HG03103 (cell line): Measurements from ENCODE around the gene ACOT8.
A peak's percentile ranks its signal among the peaks of the same experiment; 100 is the strongest.

Source experiments
- ATAC-seq: cut with Tn5 transposase; IDR thresholded peaks from one replicate; pipeline ENCODE4 v1.9.1; 2021; ENCODE audit warnings: low read depth; ENCODE audit not compliant: unreplicated experiment

ACOT8 gene

DNA sequence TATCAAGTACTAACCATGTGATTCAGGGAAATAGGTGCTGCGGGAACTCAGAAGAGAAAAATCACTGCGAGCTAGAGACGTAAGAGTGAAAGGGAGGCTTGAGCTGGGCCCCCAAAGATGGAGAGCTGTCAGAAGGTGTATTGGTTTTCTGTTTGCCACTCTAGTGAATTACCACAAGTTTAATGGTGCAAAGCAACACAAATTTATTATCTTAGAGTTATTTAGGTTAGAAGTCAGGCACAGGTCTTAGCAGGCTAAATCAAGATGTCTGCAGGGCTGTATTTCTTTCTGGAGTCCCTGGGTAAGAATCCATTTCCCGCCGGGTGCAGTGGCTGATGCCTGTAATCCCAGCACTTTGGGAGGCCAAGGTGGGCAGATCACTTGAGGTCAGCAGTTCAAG is 2.7 kb upstream of the ACOT8 start:
- ATAC-seq, result no peak

DNA sequence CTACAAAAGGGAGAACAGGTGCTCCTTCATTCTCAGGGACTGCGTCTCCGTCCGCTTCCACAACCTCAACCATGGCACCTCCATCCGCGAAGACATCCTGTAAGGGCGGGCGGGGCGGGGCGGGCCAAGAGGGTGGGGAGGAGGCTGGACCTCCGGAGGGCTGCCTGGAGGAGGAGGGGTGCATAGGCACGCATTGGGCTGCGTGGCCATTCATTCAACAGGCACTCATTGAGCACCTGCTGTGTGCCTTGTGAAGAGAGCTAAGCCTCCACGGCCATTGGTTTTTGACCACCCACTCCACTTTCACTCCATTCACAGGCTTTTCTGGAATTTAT is 657 bp upstream of the ACOT8 start:
- peak; percentile 26 for ATAC-seq

DNA sequence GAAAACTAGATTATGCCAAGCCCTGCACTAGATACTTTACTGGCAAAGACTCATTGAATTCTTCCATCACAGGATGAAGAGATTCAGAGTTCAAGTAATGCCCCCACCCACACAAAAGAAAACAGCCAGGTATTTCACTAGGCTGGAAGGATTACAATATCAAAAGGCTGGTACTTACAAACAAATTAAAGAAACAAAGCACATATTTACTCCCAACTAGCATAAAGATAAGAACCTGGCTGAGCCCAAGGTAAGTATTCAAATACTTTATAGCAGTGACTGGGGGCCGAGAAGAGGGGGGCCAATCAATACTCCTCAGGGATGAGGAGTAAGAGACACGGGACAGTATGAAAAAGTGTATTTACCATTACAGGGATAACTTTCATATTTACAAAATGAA is 3.7 kb downstream of the ACOT8 start:
- ATAC-seq, result no peak

DNA sequence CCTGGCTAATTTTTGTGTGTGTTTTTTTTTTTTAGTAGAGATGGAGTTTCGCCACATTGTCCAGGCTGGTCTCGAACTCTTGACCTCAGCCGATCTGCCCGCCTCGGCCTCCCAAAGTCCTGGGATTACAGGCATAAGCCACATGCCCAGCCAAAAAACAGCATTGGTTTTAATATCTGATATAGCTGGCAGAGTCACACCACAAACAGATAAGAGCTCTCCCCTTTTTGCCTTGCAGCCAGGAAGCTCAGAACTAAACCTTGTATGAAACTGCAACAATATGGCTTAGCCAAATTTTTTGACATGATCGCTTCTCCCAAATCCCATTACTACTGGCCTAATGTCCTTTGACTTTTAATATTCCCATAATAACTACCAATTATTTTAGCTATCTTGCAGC is 4.9 kb downstream of the ACOT8 start:
- no peak for ATAC-seq

DNA sequence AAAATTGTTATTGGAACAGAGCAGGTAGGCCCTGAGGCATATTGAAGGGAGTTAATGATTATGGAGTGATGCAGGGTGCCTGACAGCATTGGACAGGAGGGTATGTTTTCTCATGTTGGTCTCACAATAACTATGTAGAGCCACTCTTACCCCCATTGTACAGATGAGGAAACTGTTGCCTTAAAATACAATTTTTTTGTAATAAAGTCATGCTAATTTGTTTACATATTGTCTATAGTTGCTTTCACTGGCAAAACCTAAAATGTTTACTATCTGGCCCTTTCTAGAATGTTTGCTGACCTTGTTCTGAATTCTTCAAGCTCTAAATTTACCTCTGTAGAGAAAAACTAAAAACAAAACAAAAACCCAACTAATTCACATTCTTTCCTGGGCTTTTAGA is 5.7 kb downstream of the ACOT8 start:
- no peak for ATAC-seq

DNA sequence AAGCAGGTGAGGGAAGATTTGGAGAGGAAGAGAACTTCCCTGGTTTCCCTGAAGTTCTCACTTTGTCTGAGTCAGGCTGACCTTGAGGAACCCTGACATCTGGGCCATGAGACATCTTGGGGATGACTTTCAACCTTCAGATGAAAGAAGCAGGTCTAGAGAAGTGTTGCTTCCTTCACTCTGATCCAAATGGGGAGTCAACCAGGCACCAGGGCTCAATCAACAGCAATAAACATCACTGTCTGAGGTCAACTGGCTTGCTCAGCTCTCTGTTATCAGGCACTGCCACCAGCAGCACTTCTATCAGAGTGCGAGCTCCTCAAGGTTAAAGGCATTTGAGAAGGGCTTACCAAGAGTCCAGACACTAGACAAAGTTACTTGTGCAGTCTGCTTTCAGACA is 6.3 kb downstream of the ACOT8 start:
- ATAC-seq, result no peak

DNA sequence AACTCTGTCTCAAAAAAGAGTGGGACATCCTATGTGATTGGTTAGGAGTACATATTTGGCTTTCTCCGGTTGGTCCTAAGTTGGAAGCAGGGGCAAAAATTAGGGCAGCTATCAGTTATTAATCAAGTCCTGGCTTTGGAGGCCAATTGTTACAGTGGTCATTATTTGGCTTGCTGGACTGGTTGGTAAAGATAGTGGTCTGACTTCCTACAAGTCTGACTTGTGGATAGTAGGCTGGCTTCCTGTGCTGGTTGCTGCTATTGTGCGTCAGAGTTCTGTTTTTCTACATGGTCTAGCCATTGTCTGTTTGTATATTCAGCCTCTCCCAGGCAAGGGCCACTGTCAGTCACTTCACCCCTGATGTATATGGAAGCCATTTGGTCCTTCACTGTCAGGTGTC is 7.0 kb downstream of the ACOT8 start:
- ATAC-seq, result no peak

DNA sequence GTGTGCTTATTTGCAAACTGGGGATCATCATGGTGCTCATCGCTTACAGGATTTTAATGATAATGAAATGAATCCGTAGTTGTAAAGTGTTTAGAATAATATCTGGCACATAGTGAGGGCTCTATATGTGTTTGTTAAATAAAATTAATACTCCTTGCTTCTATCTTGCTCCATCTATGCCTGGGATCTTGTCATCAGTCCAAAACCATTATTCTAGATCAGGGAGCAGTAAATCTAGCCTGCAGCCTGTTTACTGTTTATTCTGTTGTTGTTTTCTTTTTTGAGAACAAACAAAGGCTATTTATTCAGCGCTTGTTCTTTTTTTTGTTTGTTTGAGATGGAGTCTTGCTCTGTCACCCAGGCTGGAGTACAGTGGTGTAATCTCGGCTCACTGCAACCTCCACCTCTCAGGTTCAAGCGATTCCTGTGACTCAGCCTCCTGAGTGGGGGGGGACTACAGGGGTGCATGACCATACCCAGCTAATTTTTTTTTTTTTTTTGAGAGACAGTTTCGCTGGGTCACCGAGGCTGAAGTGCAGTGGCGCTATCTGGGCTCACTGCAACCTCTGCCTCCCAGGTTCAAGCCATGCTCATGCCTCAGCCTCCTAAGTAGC is 8.1 kb downstream of the ACOT8 start:
- no peak for ATAC-seq

DNA sequence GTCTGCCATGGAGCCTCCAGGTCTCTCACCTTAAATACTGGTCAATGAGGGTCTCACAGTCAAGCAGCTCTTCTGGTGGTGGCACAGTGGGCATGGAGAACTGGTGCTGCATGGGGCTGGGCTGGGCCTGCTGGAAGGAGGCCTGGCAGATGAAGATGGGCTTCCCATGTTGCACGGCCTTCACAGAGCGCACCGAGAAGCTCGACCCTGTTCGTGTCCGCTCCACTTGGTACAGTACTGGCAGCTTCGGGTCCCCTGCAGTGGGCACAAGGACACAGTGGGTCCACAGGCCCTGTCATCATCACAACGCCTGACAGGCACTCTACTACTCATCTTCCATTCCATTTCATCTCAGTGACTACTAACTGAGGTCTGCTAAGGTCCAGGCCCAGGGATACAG is 8.8 kb downstream of the ACOT8 start:
- no peak for ATAC-seq

DNA sequence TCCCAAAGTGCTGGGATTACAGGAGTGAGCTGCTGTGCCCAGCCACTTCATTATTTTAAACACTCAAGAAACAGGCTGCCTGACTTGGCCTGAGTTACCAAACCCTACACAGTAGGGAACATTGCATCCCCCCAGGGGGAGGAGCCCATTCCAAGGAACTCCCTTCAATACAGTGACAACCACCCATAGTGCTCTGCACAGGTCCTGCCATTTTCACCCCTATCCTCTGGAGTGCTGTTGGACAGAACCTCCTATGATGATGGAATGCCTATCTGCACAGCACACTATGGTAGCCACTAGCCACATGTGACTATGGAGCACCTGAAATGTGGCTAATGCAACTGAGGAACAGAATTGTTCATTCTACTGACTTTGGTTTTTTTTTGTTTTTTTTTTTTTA is 11.7 kb downstream of the ACOT8 start:
- no peak for ATAC-seq

DNA sequence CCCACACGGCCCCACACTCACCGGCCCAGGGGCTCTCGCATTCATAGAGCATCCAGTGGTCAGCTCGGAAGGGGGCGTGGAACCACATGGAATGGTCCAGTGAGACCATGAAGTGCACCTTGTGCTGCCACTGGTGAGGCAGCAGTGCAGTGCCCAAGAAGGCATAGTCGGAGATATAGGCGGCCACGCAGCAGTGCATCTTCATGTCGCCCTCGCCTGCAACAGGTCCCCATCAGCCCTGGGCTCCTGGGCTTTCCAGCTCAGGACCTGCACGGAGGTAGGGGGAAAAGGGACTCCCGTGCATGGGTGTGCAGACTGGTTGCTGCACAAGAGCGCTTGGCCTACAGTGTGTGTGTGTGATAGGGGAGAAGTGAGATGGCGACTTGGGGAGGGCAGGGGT is 13.7 kb downstream of the ACOT8 start:
- ATAC-seq, result no peak

DNA sequence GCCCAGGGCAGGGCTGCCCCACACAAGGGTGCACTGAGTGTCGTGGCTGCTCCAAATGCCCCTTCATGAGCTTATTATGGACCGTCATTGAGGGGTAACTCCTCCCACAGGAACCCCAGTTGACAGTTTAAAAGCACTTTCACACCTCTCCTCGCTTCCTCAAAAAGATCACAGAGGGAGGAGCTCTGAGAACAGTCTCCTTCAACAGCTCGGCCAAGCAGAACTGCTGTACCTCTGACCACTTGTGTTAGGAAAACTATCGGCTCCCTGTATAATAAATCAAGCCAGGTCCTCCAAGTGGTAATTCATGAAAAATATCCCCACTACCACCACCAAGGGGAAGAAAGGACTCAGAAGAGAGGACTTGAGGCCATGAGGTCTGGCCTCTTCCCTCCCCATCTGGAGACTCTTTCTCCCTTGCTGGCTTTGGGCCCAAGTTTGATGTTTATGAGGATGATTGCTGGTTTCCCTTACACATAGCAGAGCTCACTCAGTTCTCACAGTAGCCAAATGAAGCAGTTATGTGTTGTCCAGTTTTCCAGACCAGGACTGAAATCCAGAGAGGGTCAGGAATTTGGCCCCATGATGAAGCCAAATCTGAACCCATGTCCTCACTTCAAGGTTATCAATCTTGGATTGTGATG is 14.9 kb downstream of the ACOT8 start:
- ATAC-seq, result peak; percentile 92

DNA sequence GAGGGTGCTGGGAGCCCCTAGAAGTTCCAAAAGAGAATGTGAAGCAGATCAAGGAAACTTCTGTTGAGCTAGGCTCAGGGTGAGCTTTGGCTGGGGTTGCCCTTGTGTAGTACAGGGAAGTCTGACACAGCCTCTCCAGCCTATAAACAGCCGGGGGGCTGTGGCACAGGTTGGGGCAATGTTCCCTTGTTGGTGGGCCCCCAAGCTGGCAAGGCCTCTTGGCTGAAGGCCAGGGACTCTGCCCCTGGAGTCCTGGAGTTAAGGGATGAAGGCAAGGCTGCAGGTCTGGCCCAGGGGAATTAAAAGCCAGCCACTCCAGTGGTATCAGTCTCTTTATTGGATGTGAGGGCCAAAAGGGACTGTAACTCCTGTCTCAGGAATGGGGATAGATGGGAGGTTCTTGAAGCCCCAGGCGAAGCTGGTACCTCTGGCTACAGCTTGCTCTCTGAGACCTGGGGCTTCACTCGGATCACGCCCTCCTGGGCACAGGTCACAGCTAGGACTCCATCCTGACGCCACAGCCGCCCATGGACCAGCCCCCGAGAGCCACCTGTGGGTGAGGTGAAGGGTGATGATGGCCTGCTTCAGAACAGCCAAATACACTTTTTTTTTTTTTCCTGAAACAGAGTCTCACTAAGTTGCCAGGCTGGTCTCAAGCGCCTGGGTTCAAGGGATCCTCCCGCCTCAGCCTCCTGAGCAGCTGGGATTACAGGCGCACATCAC is 15.6 kb downstream of the ACOT8 start:
- ATAC-seq, result no peak

DNA sequence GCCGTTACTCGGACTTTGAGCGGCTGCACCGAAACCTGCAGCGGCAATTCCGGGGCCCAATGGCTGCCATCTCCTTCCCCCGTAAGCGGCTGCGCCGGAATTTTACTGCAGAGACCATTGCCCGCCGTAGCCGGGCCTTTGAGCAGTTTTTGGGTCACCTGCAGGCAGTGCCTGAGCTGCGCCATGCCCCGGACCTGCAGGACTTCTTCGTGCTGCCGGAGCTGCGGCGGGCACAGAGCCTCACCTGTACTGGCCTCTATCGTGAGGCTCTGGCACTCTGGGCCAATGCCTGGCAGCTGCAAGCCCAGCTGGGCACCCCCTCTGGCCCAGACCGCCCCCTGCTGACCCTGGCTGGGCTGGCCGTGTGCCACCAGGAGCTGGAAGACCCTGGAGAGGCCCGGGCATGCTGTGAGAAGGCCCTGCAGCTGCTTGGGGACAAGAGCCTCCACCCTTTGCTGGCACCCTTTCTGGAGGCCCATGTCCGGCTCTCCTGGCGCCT is 16.4 kb downstream of the ACOT8 start:
- ATAC-seq, result no peak

DNA sequence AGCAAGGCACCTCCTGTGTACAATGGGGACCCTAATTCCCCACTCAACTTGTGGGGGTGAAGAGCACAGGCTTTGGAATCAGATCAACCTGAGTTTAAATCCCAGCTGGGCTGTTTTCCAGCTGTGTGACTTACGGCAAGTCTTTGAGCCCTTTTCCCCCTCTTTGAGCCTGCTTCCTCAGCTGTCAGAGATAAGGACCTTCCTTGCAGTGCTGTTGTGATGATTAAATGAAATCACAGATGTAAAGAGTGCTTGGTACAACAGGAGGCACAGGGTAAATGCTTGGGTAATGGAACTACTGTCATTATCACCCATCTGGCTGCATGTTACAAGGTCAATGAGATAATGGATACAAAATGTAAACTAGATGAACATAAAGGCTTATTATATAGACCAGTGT is 20.4 kb downstream of the ACOT8 start:
- no peak for ATAC-seq

DNA sequence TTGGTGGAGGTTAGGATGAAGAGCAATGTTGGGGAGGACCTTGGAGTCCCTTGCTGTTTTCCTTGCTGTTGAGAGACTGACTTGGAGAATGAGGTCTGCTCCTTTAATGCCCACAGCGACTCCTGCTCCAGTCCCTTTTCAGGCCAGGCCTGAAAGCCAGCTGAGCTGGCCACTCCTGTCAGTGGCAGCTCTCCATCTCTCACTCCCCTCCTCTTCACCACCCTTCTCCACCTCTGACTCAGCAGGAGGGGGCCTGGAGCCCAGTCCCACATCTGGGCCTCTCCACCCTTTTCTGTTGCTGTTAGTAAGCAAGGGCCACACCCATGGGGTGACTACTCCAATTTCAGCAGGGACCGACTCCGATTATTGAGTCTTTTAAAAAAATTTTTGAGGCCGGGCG is 21.4 kb downstream of the ACOT8 start:
- ATAC-seq, result no peak

DNA sequence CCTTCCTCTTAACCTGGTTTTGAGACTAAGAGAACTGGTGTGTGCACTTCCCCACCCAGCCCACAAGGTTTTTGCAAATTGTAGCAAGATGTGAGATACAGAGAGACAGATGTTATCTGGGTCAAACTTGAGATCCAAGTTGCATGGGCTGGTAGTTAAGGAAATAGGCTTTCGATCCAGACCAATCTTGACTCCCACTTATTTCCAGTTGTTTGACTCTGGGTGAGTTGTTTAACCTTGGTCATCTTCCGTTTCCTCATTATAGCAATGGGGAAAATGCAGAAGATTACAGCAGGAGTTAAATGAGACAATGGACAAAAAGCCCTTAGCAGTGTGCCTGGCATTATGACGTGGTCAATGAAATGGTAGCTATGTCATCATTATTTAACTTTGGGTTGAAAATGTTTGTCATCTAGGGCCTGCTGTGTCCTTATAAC is 21.8 kb downstream of the ACOT8 start:
- no peak for ATAC-seq

DNA sequence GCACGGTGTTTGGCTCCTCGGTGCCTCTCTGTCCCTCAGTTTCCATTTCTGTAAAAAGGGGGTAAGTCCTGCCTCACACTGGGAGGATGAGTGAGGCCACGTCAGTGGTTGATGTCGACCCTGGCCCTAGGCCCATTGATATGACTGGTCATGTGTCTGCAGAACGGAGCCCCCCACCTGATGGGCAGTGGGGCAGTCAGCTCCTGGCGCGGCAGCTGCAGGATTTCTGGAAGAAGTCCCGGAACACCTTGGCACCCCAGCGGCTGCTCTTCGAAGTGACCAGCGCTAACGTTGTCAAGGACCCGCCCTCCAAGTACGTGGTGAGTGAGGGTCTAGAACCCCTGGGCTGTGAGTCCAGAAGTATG is 22.4 kb downstream of the ACOT8 start:
- ATAC-seq, result no peak

DNA sequence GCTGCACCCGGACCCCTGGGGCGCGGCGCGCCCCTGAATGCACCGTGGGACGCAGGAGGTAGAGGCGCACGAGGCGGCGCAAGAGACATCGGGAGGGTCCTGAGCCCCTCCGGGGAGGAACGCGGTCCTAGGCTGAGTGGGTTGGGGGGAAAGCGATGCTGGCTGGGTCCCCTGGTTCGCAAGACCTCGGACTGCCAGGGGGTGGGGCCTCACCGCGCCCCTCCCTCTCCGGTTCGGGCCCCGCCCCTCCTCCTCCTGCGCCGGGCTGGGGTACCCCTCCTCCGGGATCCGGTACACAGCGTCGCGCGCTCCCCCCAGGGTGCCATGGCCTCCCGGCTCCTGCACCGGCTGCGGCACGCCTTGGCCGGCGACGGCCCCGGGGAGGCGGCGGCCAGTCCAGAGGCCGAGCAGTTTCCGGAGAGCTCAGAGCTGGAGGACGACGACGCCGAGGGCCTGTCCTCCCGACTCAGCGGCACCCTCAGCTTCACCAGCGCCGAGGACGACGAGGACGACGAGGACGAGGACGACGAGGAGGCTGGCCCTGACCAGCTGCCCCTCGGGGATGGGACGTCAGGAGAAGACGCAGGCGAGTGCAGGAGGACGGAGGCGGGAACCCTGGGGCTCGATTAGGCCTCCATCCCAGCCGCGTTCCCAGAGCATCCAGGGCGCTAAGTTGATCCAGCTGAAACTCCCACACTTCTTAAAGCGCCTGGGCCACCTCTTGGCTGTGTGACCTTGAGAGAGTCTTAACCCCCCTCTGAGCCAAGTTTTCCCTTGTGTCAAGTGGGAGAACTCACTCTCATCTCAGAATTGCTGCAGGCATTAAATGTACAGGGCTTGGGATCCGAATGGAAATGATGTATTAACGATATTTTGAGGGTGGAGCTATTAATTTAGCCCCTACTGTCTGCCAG is 23.1 kb downstream of the ACOT8 start:
- no peak for ATAC-seq

DNA sequence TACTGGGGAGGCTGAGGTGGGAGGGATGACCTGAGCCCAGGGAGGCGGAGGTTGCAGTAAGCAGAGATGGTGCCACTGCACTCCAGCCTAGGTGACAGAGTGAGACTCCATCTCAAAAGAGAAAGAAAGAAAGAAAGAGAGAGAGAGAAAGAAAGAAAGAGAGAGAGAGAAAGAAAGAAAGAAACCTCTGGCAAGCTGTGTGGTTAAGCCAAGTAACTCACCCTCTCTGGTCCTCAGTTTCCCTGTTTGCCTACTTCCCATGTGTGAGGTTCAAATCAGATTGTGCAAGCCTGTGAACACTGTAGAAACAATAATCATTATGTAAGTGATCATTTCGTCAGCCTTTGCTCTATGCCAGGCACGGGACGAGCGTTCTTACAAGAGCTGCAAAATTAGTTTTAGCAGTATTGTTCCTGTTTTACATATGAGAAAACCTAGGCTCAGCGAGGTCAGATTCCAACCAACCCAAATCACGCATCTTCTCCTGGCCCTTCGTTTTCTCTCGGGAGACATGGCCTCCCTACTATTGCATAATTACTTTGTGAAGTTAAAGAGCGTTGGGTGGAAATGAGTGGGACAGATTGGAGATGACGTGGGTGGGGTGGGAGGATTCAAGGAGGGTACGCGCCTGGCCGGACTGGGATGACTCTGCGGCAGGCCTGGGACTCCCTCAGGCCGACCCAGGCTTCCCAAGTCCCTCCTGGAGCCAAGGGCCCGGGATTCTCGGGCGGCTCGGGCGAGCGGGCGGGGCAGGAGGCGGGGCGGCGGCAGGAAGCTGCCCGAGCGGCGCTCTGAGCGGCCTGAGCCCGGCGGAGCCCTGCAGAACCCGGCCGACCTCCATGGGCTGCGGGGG is 23.9 kb downstream of the ACOT8 start, which contains the start of gene SNX21:
Gene SNX21, plus strand, starts transcription at position 770 of the 853 bp plus-strand sequence. CDS start 121 bp downstream, outside the sequence.
- no peak for ATAC-seq
